ENCODE data around the gene HABP2. TPM values are rescaled to one million over a fixed set of nuclear protein-coding genes. Genes with fewer than 3 reads are reported as not detected.

The HABP2 gene
- total RNA-seq, 1 donor: not detected

DNA sequence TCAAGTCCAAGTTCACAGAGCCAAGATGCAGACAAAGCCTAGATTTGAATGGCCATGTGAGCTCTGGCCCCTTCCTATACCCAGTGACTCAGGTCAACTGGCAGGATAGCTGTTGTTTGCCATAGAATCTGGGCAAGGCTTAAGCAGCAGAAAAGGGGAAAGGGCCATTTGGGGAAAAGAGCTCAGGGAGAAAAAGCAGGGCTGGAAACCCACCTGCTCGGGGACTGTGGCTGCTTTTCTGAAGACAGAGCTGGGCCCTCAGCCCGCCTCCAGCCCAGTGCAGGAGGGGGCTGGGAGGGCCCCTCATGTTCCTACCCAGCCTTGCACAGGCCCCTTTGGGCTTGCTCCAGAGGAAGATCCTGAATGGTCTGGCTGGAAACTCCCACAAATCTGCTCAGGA lies 32.6 kb upstream of the HABP2 start:
- H3K4me3 ChIP-seq (ENCODE audit: low read depth, low read length): no peak overlapping the region
- no peak for DNase-seq (ENCODE audit: low read depth)
- TF ChIP-seq CTCF (IDR thresholded peaks at IDR 0.05; ENCODE audit: insufficient read depth, low read depth, low read length): no peak

- DNase-seq (ENCODE audit: low read depth): peak; percentile 70
- peak; percentile 99 for TF ChIP-seq CTCF (IDR thresholded peaks at IDR 0.05; ENCODE audit: insufficient read depth, low read depth, low read length)
- H3K4me3 ChIP-seq (ENCODE audit: low read depth, low read length): no peak overlapping the region
These were observed 32.0 kb upstream of the HABP2 start for GRCh38 chr10:113520690-113521474.

DNA sequence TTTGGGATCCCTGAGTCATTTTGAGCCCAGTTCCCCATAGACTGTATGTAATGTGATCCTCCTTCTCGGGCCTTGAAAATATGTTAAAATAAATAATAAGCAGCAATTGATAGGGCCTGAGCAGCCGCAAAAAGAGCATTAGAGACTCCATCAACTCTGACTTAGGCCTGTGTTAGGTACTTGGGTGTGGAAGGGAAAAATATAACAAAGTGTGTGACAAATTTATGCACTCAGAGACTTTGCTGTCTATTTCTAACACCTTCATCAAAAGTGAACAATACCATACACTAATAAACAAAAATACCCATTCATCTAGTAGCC lies 31.4 kb upstream of the HABP2 start:
- no peak for DNase-seq (ENCODE audit: low read depth)
- no peak overlapping the region for H3K4me3 ChIP-seq (ENCODE audit: low read depth, low read length)
- TF ChIP-seq CTCF (IDR thresholded peaks at IDR 0.05; ENCODE audit: insufficient read depth, low read depth, low read length): no peak

- DNase-seq (ENCODE audit: low read depth): no peak
- no peak for TF ChIP-seq CTCF (IDR thresholded peaks at IDR 0.05; ENCODE audit: insufficient read depth, low read depth, low read length)
- H3K4me3 ChIP-seq (ENCODE audit: low read depth, low read length): no peak overlapping the region
These were observed 30.4 kb upstream of the HABP2 start for GRCh38 chr10:113522460-113522859.

DNA sequence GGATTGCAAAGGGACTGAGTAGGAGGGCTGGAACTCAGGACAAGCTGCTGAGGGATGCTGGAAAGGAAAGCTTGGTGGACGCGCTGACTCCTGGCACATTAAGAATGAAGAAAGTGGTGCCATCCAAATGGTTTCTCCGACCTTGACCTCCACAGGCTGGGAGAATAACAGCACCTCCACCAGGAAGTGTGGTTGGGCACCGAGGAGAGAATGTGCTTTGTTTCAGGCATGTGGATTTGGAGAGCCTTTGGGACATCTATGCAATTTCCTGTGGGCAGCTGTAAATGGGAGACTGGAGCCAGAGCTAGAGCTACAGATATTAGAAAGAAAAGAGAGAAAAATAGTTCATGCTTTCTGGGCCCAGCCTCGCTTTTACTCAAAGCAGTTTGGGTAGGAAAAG lies 29.8 kb upstream of the HABP2 start:
- no peak for TF ChIP-seq CTCF (IDR thresholded peaks at IDR 0.05; ENCODE audit: insufficient read depth, low read depth, low read length)
- DNase-seq (ENCODE audit: low read depth): no peak
- no peak overlapping the region for H3K4me3 ChIP-seq (ENCODE audit: low read depth, low read length)

GRCh38 chr10:113523628-113524027 lies 29.2 kb upstream of the HABP2 start:
- no peak for DNase-seq (ENCODE audit: low read depth)
- no peak overlapping the region for H3K4me3 ChIP-seq (ENCODE audit: low read depth, low read length)
- TF ChIP-seq CTCF (IDR thresholded peaks at IDR 0.05; ENCODE audit: insufficient read depth, low read depth, low read length): no peak

DNA sequence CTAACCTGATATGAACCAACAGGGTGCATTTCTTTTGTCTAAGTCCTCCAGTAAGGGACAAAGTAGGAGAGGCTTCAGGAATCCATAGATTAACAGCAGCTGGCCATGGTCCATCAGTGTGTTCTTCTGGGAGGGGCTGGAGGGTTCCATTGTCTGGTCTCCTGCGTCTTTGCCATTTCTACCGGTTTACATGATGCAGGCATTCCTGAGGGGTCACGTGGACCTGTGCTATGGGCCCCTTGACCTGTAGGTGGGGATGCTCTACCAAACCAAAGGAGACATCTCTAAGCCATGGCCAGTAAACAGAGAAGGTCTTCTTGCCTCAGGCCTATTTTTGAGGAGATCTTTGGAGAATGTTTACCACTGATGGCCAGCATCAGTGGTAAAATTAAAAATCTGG lies 28.7 kb upstream of the HABP2 start:
- H3K4me3 ChIP-seq (ENCODE audit: low read depth, low read length): no peak overlapping the region
- no peak for DNase-seq (ENCODE audit: low read depth)
- no peak for TF ChIP-seq CTCF (IDR thresholded peaks at IDR 0.05; ENCODE audit: insufficient read depth, low read depth, low read length)

Measured in fibroblast of villous mesenchyme (primary cell).